GM19099 (cell line): ENCODE results near the gene PPP2R5C.

Source experiments
- POLR2A ChIP-seq: IDR thresholded peaks from 3 replicates; pipeline ENCODE4 v1.6.1; 2011; ENCODE audit warnings: low read depth; ENCODE audit not compliant: insufficient read length; ENCODE audit errors: extremely low read depth

The PPP2R5C gene

DNA sequence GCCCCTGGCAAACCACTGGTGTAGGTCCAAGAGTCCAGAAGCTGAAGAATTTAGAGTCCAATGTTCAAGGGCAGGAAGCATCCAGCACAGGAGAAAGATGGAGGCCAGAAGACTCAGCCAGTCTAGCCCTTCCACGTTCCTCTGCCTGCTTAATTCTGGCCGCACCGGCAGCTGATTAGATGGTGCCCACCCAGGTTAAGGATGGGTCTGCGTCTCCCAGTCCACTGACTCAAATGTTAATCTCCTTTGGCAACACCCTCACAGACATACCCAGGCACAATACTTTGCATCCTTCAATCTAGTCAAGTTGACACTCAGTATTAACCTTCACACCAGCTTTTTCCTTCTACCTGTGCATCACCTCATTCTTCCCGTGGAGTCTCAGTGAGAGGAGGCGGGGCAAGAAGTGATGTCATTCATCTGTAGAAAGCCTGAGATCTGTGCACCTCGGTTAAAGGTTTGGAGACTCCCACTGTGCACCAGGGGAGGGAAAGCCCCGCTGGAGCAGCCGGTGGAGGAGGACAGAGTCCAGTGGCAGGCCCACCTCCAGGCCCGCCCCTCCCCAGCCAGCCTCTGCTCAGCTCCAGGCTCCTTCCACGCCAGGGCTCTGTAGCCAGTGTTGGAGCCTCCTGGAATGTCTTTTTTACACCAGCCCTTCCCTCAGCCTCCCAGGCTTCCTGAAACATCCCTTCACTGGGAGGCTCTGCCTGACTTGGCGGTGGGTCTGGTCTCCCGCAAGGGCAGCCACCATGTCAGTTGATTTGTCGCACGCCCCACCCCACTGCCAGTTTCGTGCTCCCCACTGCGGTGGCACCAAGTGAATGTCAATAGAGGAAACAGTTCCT is 122.8 kb downstream of the PPP2R5C start:
- no peak for TF ChIP-seq POLR2A

DNA sequence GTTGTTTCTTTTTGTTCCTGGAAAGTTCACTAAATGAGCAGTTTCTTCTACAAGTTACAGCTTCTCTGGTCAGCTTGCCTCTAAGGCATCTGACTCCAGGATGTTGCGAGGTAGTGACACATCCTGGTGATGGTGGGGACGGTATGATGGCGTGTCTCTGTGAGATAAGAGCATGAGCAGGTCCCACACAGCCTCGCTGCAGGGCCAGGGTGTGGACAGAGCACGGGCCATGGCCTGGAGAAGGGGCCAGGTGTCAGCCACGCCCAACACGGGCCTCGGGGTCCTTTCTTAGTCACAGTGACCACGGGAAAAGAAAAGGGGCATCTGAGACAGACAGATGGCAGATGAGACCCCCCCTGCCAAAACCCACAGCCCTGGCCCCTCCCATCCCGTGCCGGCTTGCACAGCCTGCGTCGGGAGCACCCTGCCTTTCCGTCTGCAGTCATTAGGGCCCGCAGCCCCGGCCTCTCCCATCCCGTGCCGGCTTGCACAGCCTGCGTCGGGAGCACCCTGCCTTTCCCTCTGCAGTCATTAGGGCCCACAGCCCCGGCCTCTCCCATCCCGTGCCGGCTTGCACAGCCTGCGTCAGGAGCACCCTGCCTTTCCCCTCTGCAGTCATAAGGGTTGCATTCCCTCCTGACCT is 123.5 kb downstream of the PPP2R5C start:
- TF ChIP-seq POLR2A: no peak

DNA sequence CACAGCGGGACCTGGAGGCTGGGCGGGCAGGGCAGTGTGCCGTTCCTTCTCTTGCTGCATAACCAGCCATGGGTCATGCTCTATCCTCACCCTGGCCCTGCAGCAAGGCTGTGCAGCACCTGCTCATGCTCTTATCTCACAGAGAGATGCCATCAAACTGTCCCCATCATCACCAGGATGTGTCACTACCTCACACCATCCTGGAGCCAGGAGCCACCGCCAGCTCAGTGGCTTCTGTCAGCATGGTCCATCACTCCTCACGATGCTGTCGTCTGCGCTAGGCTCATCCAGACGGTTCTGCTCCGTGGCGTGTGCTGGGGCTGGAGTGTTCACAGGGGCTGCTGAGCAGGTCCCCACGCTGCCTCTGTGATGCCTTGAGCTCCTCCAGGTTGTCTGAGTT is 125.7 kb downstream of the PPP2R5C start:
- TF ChIP-seq POLR2A: no peak

DNA sequence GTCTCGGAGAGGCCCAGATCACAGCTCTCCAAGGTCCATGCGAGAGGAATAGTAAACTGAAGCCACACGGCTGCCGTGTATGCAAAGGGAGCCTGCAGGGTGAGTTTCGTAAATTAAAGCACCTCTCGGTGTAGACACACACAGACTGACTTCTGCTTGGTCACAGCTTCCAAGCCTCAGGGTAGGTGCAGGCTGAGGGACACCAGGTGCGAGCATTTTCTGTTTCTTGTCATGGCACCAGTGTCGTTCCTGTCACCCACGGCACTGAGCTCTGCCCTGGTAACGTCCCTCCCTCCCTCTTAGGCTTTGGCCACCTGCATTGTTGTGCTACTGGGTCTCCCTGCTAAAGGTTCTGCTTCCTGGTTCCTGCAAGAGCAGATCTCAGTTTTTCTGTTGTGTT is 126.7 kb downstream of the PPP2R5C start:
- TF ChIP-seq POLR2A: no peak

DNA sequence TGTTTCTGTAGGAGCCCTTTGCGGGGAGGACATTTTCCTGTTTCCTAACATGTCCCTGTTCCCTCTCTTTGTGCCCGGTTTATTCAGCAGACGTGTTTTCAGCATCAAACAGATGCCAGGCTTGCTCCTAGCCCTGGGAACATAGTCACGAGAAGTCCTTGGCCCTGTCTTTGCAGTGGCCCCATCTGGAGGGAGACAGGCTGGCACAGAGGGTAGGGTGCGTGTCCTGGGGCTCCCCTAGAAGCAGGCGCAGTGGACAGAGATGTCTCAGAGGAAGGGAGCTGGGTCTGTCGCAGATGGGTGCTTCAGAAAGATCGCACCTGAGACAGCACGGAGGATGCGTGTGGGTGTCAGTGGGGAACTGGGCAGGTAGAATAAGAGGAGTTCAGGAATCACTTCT is 127.9 kb downstream of the PPP2R5C start:
- TF ChIP-seq POLR2A: no peak

DNA sequence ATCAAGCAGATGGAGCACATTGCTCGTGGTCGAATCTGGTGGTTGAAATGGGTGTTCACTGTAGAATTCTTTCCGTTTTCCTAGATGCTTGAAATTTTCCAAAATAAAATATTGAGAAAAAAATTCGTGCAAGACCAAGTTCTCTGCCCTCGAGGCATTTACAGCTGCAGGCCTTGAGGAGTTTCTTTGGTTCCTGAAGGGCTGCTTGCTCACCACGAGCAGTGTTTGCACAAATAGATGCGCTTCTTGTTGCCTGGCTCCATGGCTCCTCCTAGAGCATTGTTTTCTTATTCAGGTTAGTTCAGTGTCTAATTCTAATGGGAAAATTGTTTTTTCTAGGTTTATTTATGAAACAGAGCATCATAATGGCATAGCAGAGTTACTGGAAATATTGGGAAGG is 128.4 kb downstream of the PPP2R5C start:
- no peak for TF ChIP-seq POLR2A

DNA sequence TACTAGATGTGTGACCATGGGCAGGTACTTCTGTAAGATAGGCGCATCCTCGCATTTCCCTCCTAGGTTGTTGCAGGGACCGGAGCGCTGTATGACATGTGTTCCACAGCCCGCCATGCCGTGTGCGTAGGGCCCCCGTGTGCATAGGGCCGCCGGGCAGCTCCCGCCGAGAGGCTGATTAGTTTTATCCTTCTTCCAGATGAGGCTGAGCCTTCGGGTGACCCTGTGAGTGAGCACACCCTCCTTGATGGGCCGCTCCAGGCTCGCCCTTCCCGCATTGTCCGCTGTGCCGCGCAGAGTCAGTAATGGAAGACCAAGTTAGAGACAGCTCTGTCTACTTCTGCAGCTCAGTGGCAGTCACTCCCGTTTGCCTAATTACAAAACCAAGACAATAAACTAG is 130.0 kb downstream of the PPP2R5C start:
- no peak for TF ChIP-seq POLR2A

DNA sequence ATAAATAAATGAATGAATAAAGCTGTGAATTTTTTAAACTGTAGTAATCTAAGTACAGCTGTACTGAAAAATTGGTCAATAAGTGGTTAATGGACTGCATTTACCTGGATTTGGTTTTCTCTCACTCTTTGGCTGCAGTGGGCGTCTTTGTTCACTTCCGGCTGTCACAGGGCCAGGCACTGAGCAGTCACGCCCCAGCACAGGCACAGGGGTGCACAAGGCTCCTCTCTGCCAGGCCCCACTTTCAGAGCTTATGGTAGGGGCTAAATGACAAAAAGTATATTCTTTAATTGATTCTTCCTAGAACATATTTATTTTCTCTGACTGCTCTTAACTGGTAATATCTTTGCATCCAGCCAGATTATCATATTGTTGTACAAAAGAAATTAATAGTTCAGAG is 132.2 kb downstream of the PPP2R5C start:
- no peak for TF ChIP-seq POLR2A

DNA sequence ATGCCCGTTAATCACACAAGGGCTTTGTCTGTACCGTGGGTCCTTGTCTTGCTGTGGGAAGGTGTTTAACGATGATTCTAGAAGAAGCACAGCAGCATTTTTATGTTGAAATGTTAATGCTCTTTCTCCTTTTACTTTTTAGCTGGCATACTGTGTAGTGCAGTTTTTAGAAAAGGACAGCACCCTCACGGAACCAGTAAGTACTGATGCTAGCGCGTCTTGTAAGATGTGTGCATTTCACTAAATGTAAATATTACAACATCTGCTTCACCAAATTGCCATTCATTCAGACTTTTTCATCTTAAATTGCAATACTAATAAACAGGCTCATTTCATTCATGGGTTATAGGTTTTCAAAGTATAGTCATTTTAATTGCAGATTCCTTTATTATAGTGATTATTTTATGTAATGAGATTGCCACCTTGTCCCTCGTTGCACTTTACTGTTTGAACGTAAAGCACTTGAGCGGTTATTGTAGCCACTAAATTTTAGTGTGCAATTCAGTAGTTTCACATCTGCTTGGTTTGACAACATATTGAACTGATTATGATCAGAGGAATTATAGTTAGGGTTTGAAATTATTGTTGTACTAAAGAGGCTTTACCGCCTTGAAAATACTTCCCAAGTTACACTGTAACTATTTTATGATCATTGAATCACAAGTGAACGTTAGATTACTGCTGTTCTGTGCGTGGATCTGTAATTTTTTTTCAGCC is 133.0 kb downstream of the PPP2R5C start:
- no peak for TF ChIP-seq POLR2A

DNA sequence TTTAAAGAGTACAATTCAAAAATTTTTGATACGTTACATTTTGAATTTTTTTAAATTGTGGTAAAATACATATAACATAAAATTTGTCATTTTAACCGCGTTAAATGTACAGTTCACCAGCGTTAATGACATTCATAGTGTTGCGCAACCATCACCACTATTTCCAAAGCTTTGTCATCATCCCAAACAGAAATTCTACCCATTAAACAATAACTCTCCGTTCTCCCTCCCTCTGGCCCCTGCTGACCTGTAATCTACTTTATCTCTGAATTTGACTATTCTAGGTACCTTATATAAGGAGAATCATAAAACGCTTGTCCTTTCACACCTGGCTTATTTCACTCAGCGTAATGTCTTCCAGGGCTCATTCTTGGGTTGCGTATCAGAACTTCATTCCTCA is 133.7 kb downstream of the PPP2R5C start:
- no peak for TF ChIP-seq POLR2A

DNA sequence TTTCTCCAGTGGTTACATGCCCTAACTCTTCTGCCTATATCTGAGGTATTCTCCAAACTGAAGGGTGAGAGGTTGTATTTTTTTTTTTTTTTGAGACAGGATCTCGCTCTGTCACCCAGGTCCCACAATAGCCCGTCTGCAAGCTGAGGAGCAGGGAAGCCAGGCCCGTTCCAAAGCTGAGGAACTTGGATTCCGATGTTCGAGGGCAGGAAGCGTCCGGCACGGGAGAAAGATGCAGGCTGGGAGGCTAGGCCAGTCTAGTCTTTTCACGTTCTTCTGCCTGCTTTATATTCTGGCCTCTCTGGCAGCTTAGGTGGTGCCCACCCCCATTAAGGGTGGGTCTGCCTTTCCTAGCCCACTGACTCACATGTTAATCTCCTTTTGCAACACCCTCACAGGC is 135.8 kb downstream of the PPP2R5C start:
- TF ChIP-seq POLR2A: no peak

DNA sequence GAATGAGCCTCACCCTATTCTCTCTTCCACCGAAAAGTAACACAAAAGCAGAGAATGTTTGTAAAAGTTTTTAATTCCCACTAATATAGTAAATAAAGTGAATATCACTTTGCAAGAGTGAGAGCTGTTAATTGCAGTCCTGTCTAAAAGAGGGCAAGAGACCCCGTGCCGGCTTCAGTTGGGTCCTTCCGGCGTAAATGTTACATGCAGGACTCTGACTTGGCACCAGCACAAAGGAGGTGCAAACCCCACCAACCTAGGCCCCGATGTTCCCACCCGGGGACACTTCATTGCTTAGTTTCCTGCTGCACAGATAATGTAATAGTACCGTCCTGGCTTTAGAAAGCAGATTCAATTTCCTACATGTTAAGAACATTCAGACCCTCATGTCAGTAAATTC is 136.9 kb downstream of the PPP2R5C start:
- TF ChIP-seq POLR2A: no peak

DNA sequence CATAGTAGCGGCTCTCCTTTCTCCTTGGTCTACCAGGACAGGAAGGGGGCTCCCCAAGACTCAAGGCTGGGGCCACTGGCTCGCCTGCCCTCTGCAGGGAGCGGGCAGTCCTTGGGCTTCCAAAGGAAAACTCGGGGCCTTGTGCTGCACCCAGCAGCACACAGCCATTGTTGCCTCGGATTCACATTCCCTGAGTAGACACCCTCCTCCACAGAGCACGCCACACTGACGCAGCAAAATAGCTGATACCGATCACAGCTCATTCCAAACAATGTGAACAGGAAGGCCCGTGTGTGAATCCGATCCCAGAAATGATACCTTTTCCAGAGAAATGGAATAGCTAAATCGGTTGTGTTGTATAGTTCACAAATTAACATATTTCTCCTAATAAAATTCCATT is 137.8 kb downstream of the PPP2R5C start:
- TF ChIP-seq POLR2A: no peak

DNA sequence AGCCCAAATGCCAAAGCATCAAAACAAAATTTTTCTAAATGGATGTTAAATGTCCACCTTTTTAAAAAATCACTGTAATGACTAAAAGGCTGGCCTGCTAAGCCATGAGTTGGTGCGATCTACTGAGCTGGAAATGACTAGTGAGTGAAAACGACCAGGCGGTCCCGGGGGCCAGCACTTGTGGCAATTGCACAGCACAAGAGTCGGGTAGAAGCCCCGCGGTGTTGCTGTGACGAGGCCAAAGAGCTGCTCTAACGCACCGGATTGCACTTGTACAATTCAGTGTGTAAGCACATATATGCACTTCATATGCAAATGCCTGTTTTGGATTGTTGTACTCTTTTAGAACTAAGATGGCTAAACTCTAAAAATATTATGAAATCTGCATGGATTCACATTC is 138.7 kb downstream of the PPP2R5C start:
- TF ChIP-seq POLR2A: no peak

DNA sequence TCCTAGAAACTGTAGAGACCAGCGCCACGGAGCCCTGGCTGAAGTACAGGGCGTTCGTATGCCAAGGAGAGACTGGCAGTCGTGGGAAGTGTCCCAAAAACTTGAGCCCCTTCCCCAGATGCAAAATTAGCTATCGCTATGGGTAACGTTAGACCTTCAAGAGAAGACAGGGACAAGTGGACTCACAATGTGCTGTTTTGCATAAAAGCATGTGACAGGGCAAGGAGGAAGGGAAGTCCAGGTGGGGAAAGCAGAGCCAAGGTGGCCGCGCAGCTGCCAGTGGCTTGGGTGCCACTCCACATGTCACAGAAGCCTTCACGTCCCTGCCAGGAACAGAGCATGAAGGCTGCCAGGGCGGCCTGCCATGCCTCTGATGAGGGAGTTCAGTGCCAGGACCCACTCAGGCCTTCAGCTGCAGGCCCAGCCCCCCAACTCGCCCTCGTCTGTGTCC is 141.6 kb downstream of the PPP2R5C start:
- TF ChIP-seq POLR2A: no peak

DNA sequence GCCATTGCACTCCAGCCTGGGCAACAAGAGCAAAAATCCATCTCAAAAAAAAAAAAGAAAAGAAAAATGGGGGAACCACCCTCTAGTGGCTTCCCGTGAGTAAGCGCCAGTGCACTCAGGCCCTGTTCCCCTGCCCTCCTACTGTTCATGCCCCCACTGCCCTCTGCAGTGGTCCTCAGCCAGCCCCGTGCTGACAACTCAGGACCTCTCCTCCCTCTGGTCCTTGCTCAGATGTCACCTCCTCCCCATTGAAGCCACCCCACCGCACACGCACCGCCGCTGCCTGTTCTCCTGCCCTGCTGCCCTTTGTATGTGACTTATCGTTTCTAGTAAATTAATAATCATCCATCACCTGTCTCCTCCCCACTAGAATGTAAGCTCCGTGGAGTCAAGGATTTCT is 144.1 kb downstream of the PPP2R5C start:
- no peak for TF ChIP-seq POLR2A
